HG03060 (cell line): ENCODE results near the gene STX1A.
"Not testable (repeated sequence)": the region's sequence is repeated elsewhere in the genome, so short reads cannot be mapped to it uniquely, and the experiment has no call there.

Experiments
- ATAC-seq: cut with Tn5 transposase; IDR thresholded peaks from one replicate; pipeline ENCODE4 v1.9.1; 2021; ENCODE audit warnings: low read depth, moderate number of reproducible peaks; ENCODE audit not compliant: unreplicated experiment

STX1A gene

GRCh38 chr7:73655309-73655708, 64.2 kb downstream of the STX1A start:
- ATAC-seq: not testable (repeated sequence)

- ATAC-seq: no peak
Observed at GRCh38 chr7:73652541-73652949, 66.9 kb downstream of the STX1A start.

DNA sequence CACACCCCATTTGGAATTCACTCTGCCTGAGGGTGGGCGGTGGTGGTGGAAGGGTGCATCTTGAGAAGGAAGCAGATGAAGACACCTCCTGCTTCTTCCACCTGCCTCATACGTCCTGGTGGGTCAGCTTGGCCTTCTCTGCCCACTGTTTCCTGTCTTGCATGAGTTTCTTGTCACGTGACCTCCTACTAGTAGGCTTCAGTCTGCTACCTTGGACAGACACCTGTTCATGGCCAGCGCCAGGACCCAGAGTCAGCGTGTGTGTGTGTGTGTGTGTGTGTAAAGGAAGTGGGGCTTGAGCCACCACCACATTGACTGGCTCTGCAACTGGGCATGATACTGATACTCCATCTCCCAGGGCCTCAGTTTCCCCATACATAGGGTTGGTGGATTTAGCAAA, 68.9 kb downstream of the STX1A start:
- no peak for ATAC-seq

GRCh38 chr7:73649576-73649975, 69.9 kb downstream of the STX1A start:
- no peak for ATAC-seq
